SK-N-MC (cell line): ENCODE results near the gene ABCF2.
A peak's percentile ranks its signal among the peaks of the same experiment; 100 is the strongest.

Experiments used
- DNase-seq: peaks from one replicate; pipeline ENCODE4 v3.0.0-alpha.2; 2011; ENCODE audit warnings: low read depth, low spot score
- H3K27ac ChIP-seq: fragments of 200-600 bp; sonication (generic); 2 replicates; pipeline ENCODE4 v1.5.1; 2016; ENCODE audit warnings: mixed run types
- H3K36me3 ChIP-seq: fragments of 200-600 bp; sonication (generic); 2 replicates; pipeline ENCODE4 v1.6.1; 2017; ENCODE audit warnings: antibody characterized with exemption, low read length, mixed read lengths; ENCODE audit not compliant: insufficient read depth
- H3K4me3 ChIP-seq: fragments of 200-600 bp; sonication (generic); 2 replicates; pipeline ENCODE4 v1.5.1; 2016
- H3K9ac ChIP-seq: fragments of 200-600 bp; sonication (generic); 2 replicates; pipeline ENCODE4 v1.8.0; 2017; ENCODE audit warnings: mixed run types, mixed read lengths; ENCODE audit not compliant: insufficient read length
- H3K9me3 ChIP-seq: fragments of 200-600 bp; sonication (generic); 2 replicates; pipeline ENCODE4 v1.6.1; 2017; ENCODE audit warnings: low read depth, mild to moderate bottlenecking, antibody characterized with exemption, low read length, moderate library complexity, mixed read lengths
- EZH2 ChIP-seq: fragments of 200-600 bp; sonication (generic); IDR thresholded peaks from one replicate; pipeline ENCODE4 v1.6.1; 2017; ENCODE audit warnings: antibody characterized with exemption
- FOXP2 ChIP-seq: optimal IDR thresholded peaks from 2 replicates; pipeline ENCODE3; 2011; ENCODE audit warnings: mild to moderate bottlenecking, moderate library complexity; ENCODE audit not compliant: insufficient read depth; ENCODE audit errors: extremely low read length, control extremely low read depth
- POLR2AphosphoS5 ChIP-seq: IDR thresholded peaks from 2 replicates; pipeline ENCODE4 v1.6.1; 2012; ENCODE audit warnings: mild to moderate bottlenecking, low read depth, low read length, borderline replicate concordance

Gene ABCF2

GRCh38 chr7:151248346-151249033 lies 21.5 kb upstream of the ABCF2 start, which contains the start of gene SMARCD3:
SMARCD3 (minus strand) TSS chr7:151248694; CDS start chr7:151248562, 132 bp downstream.
- Histone ChIP-seq H3K9me3 (no peaks in the 10 kb centered on the region), H3K9ac (peak within 1 kb of the TSS; percentile 78), H3K36me3 (no peaks in the 10 kb centered on the region), H3K4me3 (peak within 1 kb of the TSS; percentile 80), H3K27ac (peak within 1 kb of the TSS; percentile 71; the same call in 1 of the 2 replicates)
- DNase-seq = no peak
- TF ChIP-seq EZH2 (no peak), FOXP2 (no peak), POLR2AphosphoS5 (no peak)

GRCh38 chr7:151247611-151248345 lies 20.8 kb upstream of the ABCF2 start:
- no peak overlapping the region for H3K27ac ChIP-seq

GRCh38 chr7:151246851-151247580 lies 20.0 kb upstream of the ABCF2 start:
- TF ChIP-seq POLR2AphosphoS5 (no peak), FOXP2 (no peak), EZH2 (no peak)

More at GRCh38 chr7:151247611-151248345, 20.8 kb upstream of the ABCF2 start:
- peak overlapping the region; percentile 80 for H3K4me3 ChIP-seq
- DNase-seq = no peak
- no peaks in the 10 kb centered on the region for H3K36me3 ChIP-seq
- H3K9ac ChIP-seq = peak overlapping the region; percentile 78
- TF ChIP-seq EZH2 (no peak), POLR2AphosphoS5 (no peak; the same call in 1 of the 2 replicates)
- no peaks in the 10 kb centered on the region for H3K9me3 ChIP-seq

GRCh38 chr7:151246102-151246850 lies 19.3 kb upstream of the ABCF2 start:
- Histone ChIP-seq H3K9ac (no peak overlapping the region), H3K36me3 (no peaks in the 10 kb centered on the region), H3K4me3 (peak overlapping the region; percentile 73), H3K9me3 (no peaks in the 10 kb centered on the region), H3K27ac (no peak overlapping the region)
- no peak for DNase-seq
- TF ChIP-seq EZH2 = no peak
- TF ChIP-seq FOXP2 = no peak
- no peak for TF ChIP-seq POLR2AphosphoS5

More at GRCh38 chr7:151246851-151247580, 20.0 kb upstream of the ABCF2 start:
- DNase-seq = no peak
- Histone ChIP-seq H3K4me3 (peak overlapping the region; percentile 80; the same call in 1 of the 2 replicates), H3K9me3 (no peaks in the 10 kb centered on the region), H3K36me3 (no peaks in the 10 kb centered on the region), H3K27ac (no peak overlapping the region), H3K9ac (no peak overlapping the region)

GRCh38 chr7:151245360-151246101 lies 18.5 kb upstream of the ABCF2 start:
- Histone ChIP-seq H3K36me3 (no peaks in the 10 kb centered on the region), H3K4me3 (peak overlapping the region; percentile 73), H3K9ac (no peak overlapping the region), H3K9me3 (no peaks in the 10 kb centered on the region), H3K27ac (no peak overlapping the region)
- TF ChIP-seq EZH2 = no peak
- TF ChIP-seq POLR2AphosphoS5 = no peak
- no peak for TF ChIP-seq FOXP2
- no peak for DNase-seq

- H3K27ac ChIP-seq = no peak overlapping the region
- no peaks in the 10 kb centered on the region for H3K9me3 ChIP-seq
- H3K9ac ChIP-seq = no peak overlapping the region
- no peak for TF ChIP-seq EZH2
- no peak for TF ChIP-seq FOXP2
- TF ChIP-seq POLR2AphosphoS5 = no peak
- peak overlapping the region; percentile 73 for H3K4me3 ChIP-seq
- no peaks in the 10 kb centered on the region for H3K36me3 ChIP-seq
- no peak for DNase-seq
These were observed 17.9 kb upstream of the ABCF2 start for GRCh38 chr7:151244841-151245346.

GRCh38 chr7:151244196-151244840 lies 17.3 kb upstream of the ABCF2 start:
- H3K36me3 ChIP-seq = no peaks in the 10 kb centered on the region
- no peak overlapping the region for H3K27ac ChIP-seq
- H3K9me3 ChIP-seq = no peaks in the 10 kb centered on the region
- DNase-seq = no peak
- TF ChIP-seq FOXP2 (no peak), EZH2 (no peak), POLR2AphosphoS5 (no peak)
- no peak overlapping the region for H3K9ac ChIP-seq
- H3K4me3 ChIP-seq = no peak overlapping the region
